DOHH2 (cell line): Measurements from ENCODE around the gene AKAP4.

Experiments used
- EZH2phosphoT487 ChIP-seq: fragments of 200-600 bp; sonication (generic); IDR thresholded peaks from 2 replicates; pipeline ENCODE4 v1.6.1; 2017; ENCODE audit warnings: borderline replicate concordance, mild to moderate bottlenecking, antibody characterized with exemption, low read length, moderate library complexity, mixed read lengths
- TF ChIP-seq, protein P1 (sequence below): fragments of 200-600 bp; sonication (generic); IDR thresholded peaks from one replicate; pipeline ENCODE4 v1.5.1; 2014; ENCODE audit warnings: antibody characterized with exemption, mild to moderate bottlenecking, low read depth, low read length; ENCODE audit not compliant: poor library complexity, severe bottlenecking

DNA sequence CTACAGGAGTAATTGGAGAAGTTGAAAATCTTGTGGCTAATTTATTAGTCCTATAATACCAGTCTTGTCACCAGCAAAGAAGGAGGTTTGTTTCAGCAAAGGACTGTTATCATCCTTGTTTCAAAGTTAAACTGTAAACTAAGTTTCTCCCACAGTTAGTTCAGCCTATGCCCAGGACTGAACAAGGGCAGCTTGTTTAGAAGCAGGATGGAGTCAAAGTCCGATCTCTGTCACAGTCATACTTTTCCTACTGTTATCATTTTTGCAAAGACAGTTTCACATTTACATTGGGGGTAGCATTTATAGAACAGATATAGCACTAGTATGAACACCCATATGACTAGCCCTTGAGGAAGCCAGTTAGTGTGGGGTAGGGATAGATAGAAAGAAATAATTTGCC is 46.4 kb downstream of the AKAP4 start:
- TF ChIP-seq, protein P1, sequence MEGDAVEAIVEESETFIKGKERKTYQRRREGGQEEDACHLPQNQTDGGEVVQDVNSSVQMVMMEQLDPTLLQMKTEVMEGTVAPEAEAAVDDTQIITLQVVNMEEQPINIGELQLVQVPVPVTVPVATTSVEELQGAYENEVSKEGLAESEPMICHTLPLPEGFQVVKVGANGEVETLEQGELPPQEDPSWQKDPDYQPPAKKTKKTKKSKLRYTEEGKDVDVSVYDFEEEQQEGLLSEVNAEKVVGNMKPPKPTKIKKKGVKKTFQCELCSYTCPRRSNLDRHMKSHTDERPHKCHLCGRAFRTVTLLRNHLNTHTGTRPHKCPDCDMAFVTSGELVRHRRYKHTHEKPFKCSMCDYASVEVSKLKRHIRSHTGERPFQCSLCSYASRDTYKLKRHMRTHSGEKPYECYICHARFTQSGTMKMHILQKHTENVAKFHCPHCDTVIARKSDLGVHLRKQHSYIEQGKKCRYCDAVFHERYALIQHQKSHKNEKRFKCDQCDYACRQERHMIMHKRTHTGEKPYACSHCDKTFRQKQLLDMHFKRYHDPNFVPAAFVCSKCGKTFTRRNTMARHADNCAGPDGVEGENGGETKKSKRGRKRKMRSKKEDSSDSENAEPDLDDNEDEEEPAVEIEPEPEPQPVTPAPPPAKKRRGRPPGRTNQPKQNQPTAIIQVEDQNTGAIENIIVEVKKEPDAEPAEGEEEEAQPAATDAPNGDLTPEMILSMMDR = no peak
- TF ChIP-seq EZH2phosphoT487 = no peak
